Ramos (cell line): ENCODE results near the gene TAAR1.
"Not testable (repeated sequence)": the region's sequence is repeated elsewhere in the genome, so short reads cannot be mapped to it uniquely, and the experiment has no call there.

Experiments
- in situ Hi-C: fragments of 300-500 bp; cut with MboI; formaldehyde crosslinking; loops from one replicate; pipeline ENCODE4 v1.14.3; 2022; ENCODE audit warnings: low sequenced_read_pairs; ENCODE audit not compliant: unreplicated experiment

Gene TAAR1, protein sequence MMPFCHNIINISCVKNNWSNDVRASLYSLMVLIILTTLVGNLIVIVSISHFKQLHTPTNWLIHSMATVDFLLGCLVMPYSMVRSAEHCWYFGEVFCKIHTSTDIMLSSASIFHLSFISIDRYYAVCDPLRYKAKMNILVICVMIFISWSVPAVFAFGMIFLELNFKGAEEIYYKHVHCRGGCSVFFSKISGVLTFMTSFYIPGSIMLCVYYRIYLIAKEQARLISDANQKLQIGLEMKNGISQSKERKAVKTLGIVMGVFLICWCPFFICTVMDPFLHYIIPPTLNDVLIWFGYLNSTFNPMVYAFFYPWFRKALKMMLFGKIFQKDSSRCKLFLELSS

DNA sequence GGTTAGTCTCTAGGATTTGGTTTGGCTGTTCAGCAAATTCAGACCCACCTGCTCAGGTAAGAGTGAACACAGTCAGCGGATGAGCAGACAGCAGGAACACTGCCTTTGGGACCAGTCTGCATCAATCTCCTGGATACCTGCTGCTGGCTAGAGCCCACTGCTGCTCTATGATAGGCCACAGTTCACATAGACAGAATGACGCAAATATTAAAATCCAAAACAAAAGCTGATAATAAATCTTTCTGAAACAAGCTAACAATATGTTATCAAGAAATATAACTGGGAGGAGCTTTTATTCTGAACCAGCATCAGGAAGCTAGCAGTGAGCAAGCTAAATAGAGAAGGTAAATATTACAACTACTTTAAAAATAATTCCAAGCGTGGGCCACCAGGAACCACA lies at the start of gene TAAR1:
TSS of gene TAAR1 (minus strand) at position 101 of the 400 bp plus-strand sequence. CDS start 13,179 bp downstream, outside the sequence.
- in situ Hi-C loops, result no loop called here

- in situ Hi-C loops, result no loop called here
Observed at GRCh38 chr6:132708771-132709170, 49.8 kb upstream of the TAAR1 start.

GRCh38 chr6:132708002-132708401 lies 49.0 kb upstream of the TAAR1 start:
- in situ Hi-C loops, result no loop called here

- in situ Hi-C loops, result not testable (repeated sequence)
Observed at GRCh38 chr6:132706756-132707155, 47.8 kb upstream of the TAAR1 start.

DNA sequence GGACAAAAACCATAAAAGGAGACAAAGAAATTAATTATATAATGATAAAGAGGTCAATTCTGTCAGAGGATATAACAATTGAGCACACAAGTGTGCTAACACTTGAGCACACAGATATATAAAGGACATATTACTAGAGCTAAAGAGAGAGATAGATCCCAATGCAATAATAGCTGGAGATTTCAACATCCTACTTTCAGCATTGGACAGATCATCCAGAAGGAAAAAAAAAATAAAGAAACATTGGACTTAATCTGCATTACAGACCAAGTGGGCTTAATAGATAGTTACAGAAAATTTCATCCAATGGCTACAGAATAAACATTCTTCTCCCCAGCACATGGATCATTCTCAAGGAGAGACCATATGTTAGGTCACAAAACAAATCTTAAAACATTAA lies 45.0 kb upstream of the TAAR1 start:
- in situ Hi-C loops, result no loop called here

DNA sequence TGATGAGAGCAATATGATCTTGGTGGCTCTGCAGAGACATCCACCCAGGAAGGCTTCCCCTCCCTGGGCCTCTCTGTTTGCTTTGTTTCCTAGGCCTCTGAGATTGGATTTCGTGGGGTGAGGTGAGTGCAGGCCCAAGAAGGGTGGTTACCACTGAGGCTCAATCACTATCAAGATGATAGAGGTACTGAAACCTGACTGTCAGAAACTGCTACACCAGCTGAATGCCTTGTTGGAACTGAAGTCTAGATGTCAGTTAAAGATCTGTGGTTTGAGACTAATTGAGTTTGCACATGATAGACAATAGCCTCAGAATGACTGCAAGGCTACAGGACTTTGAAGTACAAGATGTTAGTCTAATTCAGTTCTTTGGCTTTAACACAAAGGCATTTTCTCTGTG lies 39.6 kb upstream of the TAAR1 start:
- in situ Hi-C loops, result no loop called here

DNA sequence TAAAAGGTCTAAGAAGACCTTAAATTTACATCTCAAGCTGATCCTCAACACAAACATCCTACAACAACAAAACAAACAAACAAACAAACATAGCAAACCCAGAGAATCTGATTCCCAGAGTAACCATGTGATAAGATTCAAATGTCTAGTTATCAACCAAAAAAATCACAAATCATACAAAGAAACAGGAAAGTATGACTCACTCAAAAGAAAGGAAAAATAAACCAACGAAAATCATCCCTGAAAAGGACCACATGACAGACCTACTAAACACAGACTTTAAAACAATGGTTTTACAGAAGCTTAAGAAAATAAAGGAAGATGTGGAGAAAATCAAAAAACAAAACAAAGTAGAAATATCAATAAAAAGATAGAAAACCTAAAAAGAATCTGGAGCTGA lies 36.8 kb upstream of the TAAR1 start:
- in situ Hi-C loops, result no loop called here

DNA sequence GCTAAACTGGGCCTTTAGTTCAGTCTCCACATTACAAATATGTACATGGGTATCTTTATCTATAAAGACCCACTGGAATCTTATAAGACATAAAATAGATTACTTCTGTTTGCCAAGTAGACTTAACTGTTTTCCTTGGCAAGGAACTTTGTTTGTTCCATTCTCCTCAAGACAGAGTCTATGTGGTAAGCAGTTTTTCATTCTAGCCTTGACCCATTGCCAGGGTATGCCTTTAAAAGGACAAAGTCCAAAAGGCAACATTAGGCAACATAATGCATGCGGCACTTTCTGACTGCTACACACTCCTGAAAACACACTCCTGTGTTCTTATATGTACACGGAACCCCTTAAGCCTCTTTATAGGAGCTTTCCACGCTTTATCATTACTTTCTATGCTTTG lies 34.5 kb upstream of the TAAR1 start:
- in situ Hi-C loops, result no loop called here

DNA sequence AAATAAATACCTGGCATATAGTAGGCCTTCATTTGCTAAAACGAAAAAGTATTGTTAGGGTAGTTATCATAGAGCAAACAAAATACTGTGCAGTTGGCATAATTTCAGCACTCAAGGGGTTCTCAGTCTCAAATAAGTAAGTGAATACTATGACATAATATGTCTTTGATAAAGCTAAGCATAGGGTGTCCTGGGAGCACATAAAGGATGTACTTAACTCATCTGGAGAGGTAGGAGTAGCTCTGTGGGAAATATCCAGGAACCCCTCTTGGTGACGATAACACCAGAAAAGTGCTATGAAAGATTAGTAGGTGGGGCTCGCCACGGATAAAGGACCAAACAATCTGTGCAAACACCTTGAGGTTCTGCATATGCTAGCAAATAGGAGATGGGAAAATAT lies 31.7 kb upstream of the TAAR1 start:
- in situ Hi-C loops, result no loop called here

- in situ Hi-C loops, result no loop called here
Observed at GRCh38 chr6:132687306-132687705, 28.3 kb upstream of the TAAR1 start.

DNA sequence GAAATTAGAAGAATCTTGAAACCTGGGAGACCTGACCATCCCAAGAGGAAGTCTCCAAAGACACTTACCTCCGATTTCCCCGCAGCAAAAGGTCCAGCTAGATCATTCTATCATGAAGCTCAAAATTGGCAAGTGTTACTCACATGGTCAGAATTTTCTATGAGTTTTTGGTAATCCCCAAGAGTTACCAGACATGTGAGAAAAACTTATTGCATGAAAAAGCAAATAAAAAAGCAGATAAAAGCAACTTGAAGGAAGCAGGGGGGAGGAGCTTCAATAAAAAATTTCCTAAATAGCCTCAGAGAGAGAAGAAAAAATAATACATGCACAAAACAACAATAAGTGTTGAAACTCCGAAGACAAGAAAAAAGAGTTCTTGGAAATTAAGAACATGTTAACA lies 27.5 kb upstream of the TAAR1 start:
- in situ Hi-C loops, result no loop called here

- in situ Hi-C loops, result no loop called here
Observed at GRCh38 chr6:132685009-132685408, 26.0 kb upstream of the TAAR1 start.

- in situ Hi-C loops, result no loop called here
Observed at GRCh38 chr6:132684272-132684671, 25.3 kb upstream of the TAAR1 start.

GRCh38 chr6:132683543-132683942 lies 24.6 kb upstream of the TAAR1 start:
- in situ Hi-C loops, result no loop called here

- in situ Hi-C loops, result not testable (repeated sequence)
Observed at GRCh38 chr6:132679094-132679493, 20.1 kb upstream of the TAAR1 start.

- in situ Hi-C loops, result no loop called here
Observed at GRCh38 chr6:132675749-132676148, 16.8 kb upstream of the TAAR1 start.

- in situ Hi-C loops, result no loop called here
Observed at GRCh38 chr6:132675002-132675401, 16.0 kb upstream of the TAAR1 start.

DNA sequence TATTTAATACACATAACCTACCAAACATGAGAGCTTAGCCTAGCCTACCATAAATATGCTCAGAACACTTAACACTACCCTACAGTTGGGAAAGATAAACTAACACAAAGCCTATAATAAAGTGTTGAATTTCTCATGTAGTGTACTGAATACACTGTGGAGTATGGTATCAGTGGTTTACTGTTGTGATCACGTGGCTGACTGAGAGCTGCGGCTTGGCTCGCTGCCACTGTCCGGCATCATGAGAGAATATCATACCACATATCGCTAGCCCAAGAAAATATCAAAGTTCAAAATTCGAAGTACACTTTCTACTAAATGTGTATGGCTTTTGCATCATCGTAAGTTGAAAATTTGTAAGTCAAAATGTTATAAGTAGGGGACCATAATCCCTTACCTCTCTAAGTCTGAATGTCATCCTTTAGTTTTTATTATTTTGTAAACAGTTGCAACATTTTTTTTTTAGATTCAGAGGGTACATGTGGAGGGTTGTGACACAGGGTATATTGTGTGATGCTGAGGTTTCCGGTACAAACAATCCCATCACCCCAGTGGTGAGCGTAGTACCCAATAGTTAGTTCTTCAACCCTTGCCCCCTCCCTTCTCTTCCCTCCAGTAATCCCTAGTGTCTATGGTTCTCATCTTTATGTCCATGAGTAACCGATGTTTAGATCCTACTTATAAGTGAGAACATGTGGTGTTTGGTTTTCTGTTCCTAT lies 14.6 kb upstream of the TAAR1 start:
- in situ Hi-C loops, result no loop called here

GRCh38 chr6:132671295-132671694 lies 12.3 kb upstream of the TAAR1 start:
- in situ Hi-C loops, result no loop called here

DNA sequence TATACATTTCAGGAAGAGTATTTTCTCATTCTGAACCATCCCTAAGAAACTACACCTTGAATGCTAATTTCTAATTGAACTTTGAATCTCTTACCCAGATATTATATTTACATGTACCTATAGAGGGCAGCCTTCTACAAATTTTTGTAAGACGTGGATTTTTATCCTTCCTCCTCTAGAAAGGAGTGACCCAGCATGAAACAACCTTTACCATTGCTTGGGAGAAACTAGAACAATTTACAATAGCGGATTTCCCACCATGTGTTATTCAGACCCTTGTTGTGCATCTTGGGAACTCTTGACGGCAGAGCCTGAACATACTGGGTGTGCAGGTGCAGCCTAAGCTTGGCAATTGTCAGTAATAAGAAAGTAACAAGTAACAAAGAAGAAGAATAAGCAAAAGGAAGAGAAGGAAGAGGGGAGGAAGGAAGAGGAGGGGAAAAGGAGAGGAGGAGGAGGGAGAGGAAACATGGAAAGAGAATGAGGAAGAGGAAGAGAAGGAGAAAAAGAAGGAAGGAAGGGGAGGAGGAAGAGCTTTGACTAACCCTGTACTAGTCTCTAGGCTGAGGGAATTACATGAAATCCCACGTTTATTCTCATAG lies 10.8 kb upstream of the TAAR1 start:
- in situ Hi-C loops, result no loop called here

DNA sequence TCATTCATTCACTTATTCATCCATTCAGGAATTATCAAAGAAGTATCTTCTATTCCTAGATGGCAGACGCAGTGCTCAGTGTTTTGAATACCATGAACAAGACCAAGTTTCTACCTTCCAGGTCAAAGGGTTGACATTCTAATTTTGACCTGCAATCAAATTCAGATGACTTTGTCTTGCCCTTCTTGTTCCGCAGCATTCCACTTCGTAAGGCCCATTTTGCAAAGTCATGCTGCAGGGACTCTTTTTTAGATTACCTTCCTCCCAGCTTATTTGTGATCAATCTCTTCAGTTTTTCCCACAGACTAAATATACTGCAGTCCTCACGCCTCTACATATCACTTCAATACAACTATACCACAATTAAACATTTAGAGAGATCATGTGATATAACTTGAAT lies 7.1 kb upstream of the TAAR1 start:
- in situ Hi-C loops, result no loop called here
